Esophagus muscularis mucosa (tissue), 4 donors: ENCODE measurements around the gene SLC38A10. TPM values are rescaled to one million over a fixed set of nuclear protein-coding genes. Genes with fewer than 3 reads are reported as not detected.
A peak's percentile ranks its signal among the peaks of the same experiment; 100 is the strongest.

ENCODE experiments used
- DNase-seq: peaks from one replicate; pipeline ENCODE4 v3.0.0-alpha.2; 2017; ENCODE audit errors: extremely low spot score
- H3K27ac ChIP-seq, 4 donors: fragments of 200-600 bp; sonication (generic); replicated peaks in 1 of 4; 1 replicate in 3 of 4; 2 replicates in 1 of 4; pipeline ENCODE4 v1.5.1; 2016 to 2019; ENCODE audit warnings: mild to moderate bottlenecking in 1 of 4
- H3K27me3 ChIP-seq, 4 donors: fragments of 200-600 bp; sonication (generic); one replicate each; pipeline versions ENCODE4 v1.5.1 to v1.6.0; 2016 to 2019
- H3K36me3 ChIP-seq, 4 donors: fragments of 200-600 bp; sonication (generic); one replicate each; pipeline ENCODE4 v1.5.1; 2016 to 2019
- H3K4me1 ChIP-seq, 4 donors: fragments of 200-600 bp; sonication (generic); one replicate each; pipeline ENCODE4 v1.5.1; 2016 to 2019
- H3K4me3 ChIP-seq, 4 donors: fragments of 200-600 bp; sonication (generic); 1 replicate in 2 of 4; 2 replicates in 2 of 4; pipeline ENCODE4 v1.5.1; 2016 to 2019; ENCODE audit warnings: mild to moderate bottlenecking in 4 of 4, moderate library complexity in 1 of 4
- H3K9me3 ChIP-seq, 4 donors: fragments of 200-600 bp; sonication (generic); 1 replicate in 3 of 4; 2 replicates in 1 of 4; pipeline ENCODE4 v1.5.1; 2016 to 2019
- CTCF ChIP-seq, 3 experiments: fragments of 200-600 bp in 2 of 3; fragments of 450-650 bp in 1 of 3; sonication (generic) in 2 of 3; IDR thresholded peaks; one replicate each; pipeline ENCODE4 v1.5.1; 2017 to 2019; ENCODE audit warnings: antibody characterized with exemption in 3 of 3, mild to moderate bottlenecking in 2 of 3, moderate library complexity in 1 of 3
- EP300 ChIP-seq: sonication (generic); formaldehyde crosslinking; IDR thresholded peaks from one replicate; pipeline ENCODE4 v1.6.1; 2017; ENCODE audit warnings: antibody characterized with exemption
- POLR2A ChIP-seq: fragments of 450-650 bp; IDR thresholded peaks from one replicate; pipeline ENCODE4 v1.6.1; 2017; ENCODE audit warnings: antibody characterized with exemption, moderate library complexity, mild to moderate bottlenecking, low read depth
- POLR2AphosphoS5 ChIP-seq, 2 donors: sonication (generic); formaldehyde crosslinking; IDR thresholded peaks; one replicate each; pipeline ENCODE4 v1.6.1; 2017; ENCODE audit warnings: antibody characterized with exemption in 2 of 2
- WGBS: methylation state at CpG from one replicate; pipeline ENCODE4 v1.1.5; 2018; 5-methylcytosine and 5-hydroxymethylcytosine counted together
- intact Hi-C: fragments of 100-400 bp; cut with DNase I; formaldehyde crosslinking; loops from one replicate; pipeline ENCODE4 v1.15.1; 2023
- total RNA-seq, 4 donors: library from RNA; depleted of rRNA; stranded (reverse); fragments of >200 nt; gene quantifications; one replicate each; pipeline versions ENCODE4 v1.1.0 to v1.2.1, GENCODE V29; 2016

Gene SLC38A10
- total RNA-seq, 4 donors from 2014 or later = 78.0 to 103 (median 93.4) TPM

GRCh38 chr17:81244358-81245023, 50.6 kb downstream of the SLC38A10 start:
- Histone ChIP-seq H3K9me3 (no peaks in the 10 kb centered on the region), H3K27ac (no peak overlapping the region), H3K36me3 (peaks cover 0 to 38% (median 21%) of the 10 kb centered on the region in 4 donors), H3K4me1 (peaks cover 8 to 29% (median 23%) of the 10 kb centered on the region in 4 donors), H3K27me3 (no peaks in the 10 kb centered on the region), H3K4me3 (no peak overlapping the region)
- TF ChIP-seq EP300 = no peak
- TF ChIP-seq POLR2A = no peak
- no peak for TF ChIP-seq CTCF (IDR thresholded peaks at IDR 0.05)
- no peak for TF ChIP-seq POLR2AphosphoS5 (IDR thresholded peaks at IDR 0.05)
- 71% methylated on average over 10 of the region's 24 CpGs for WGBS
- intact Hi-C loops = no loop called here
- no peak for DNase-seq

- Histone ChIP-seq H3K36me3 (peaks cover 0 to 30% (median 20%) of the 10 kb centered on the region in 4 donors), H3K4me3 (no peak overlapping the region), H3K4me1 (peaks cover 8 to 31% (median 25%) of the 10 kb centered on the region in 4 donors), H3K27me3 (no peaks in the 10 kb centered on the region), H3K27ac (no peak overlapping the region), H3K9me3 (no peaks in the 10 kb centered on the region)
- WGBS = 72% methylated on average over 10 of the region's 10 CpGs
- TF ChIP-seq CTCF (IDR thresholded peaks at IDR 0.05) (no peak), EP300 (no peak), POLR2A (no peak), POLR2AphosphoS5 (IDR thresholded peaks at IDR 0.05) (no peak)
- intact Hi-C loops = no loop called here
- no peak for DNase-seq
Measured at GRCh38 chr17:81243333-81243664, 51.8 kb downstream of the SLC38A10 start.

GRCh38 chr17:81242421-81243332, 52.4 kb downstream of the SLC38A10 start:
- no peak for TF ChIP-seq EP300
- TF ChIP-seq CTCF (IDR thresholded peaks at IDR 0.05) = no peak
- no peak for TF ChIP-seq POLR2A
- no peak for TF ChIP-seq POLR2AphosphoS5 (IDR thresholded peaks at IDR 0.05)
- Histone ChIP-seq H3K4me1 (peaks cover 13 to 37% (median 31%) of the 10 kb centered on the region in 4 donors), H3K27ac (no peak overlapping the region), H3K4me3 (no peak overlapping the region), H3K36me3 (peaks cover 0 to 28% (median 18%) of the 10 kb centered on the region in 4 donors), H3K9me3 (no peaks in the 10 kb centered on the region), H3K27me3 (no peaks in the 10 kb centered on the region)
- DNase-seq = no peak
- intact Hi-C loops = no loop called here
- 85% methylated on average over 27 of the region's 33 CpGs for WGBS

- Histone ChIP-seq H3K4me3 (no peak overlapping the region), H3K9me3 (no peaks in the 10 kb centered on the region), H3K4me1 (peaks cover 18 to 46% (median 40%) of the 10 kb centered on the region in 4 donors), H3K27me3 (no peaks in the 10 kb centered on the region), H3K27ac (peak overlapping the region in 1 of 4 donors; percentile 18), H3K36me3 (peaks cover 0 to 28% (median 17%) of the 10 kb centered on the region in 4 donors)
- DNase-seq = no peak
- 69% methylated on average over 16 of the region's 26 CpGs for WGBS
- TF ChIP-seq CTCF (IDR thresholded peaks at IDR 0.05) (peak; percentile 69 to 84 (median 70)), POLR2AphosphoS5 (IDR thresholded peaks at IDR 0.05) (no peak)
- intact Hi-C loops = loop anchor here (1.0 kb wide), 1 partner anchor 100 kb away; no protein-coding TSS in a partner anchor
Measured at GRCh38 chr17:81241648-81242420, 53.3 kb downstream of the SLC38A10 start.
